Thyroid gland (tissue), 4 donors: Measurements from ENCODE around the gene ALDH4A1.

ENCODE experiments used
- CTCF ChIP-seq, 6 experiments: fragments of 200-600 bp in 3 of 6; fragments of 450-650 bp in 3 of 6; sonication (generic) in 3 of 6; IDR thresholded peaks; one replicate each; pipeline ENCODE4 v1.5.1; 2016 to 2019; ENCODE audit warnings: antibody characterized with exemption in 6 of 6, mild to moderate bottlenecking in 2 of 6, inconsistent platforms in 1 of 6, moderate library complexity in 1 of 6
- POLR2A ChIP-seq, 2 donors: fragments of 450-650 bp; IDR thresholded peaks; one replicate each; pipeline ENCODE4 v1.6.1; 2017; ENCODE audit warnings: antibody characterized with exemption in 2 of 2, mild to moderate bottlenecking in 2 of 2, moderate library complexity in 1 of 2

- no peak for TF ChIP-seq CTCF (IDR thresholded peaks at IDR 0.05)
- no peak for TF ChIP-seq POLR2A (IDR thresholded peaks at IDR 0.05)
Measured at GRCh38 chr1:18823438-18823837, 78.9 kb downstream of the ALDH4A1 start.
